GM19328 (cell line): ENCODE results near the gene NUP98.

Source experiments
- ATAC-seq: cut with Tn5 transposase; IDR thresholded peaks from one replicate; pipeline ENCODE4 v1.9.1; 2021; ENCODE audit warnings: mild to moderate bottlenecking, moderate library complexity; ENCODE audit not compliant: unreplicated experiment

Gene NUP98

GRCh38 chr11:3797329-3798090 is at the start of gene NUP98:
NUP98 (minus strand) TSS chr11:3797554; CDS start chr11:3782117, 15,437 bp downstream.
- peak; percentile 96 for ATAC-seq

DNA sequence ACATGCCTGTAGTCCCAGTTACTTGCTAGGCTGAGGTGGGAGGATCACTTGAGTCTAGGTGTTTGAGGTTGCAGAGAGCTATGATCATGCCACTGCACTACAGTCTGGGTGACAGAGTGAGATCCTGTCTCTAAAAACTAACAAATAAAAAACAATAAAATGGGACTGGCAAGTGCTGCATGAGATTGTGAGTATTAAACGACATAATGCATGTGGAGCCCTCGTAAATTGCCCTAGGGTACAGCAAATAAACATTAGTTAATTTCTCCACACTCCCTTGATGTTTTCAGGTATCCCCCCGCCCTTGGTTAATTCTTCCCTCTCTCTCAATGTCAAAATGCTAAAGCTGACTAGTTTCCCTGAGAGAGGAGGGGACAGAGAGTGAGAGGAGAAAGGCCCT is 48.3 kb upstream of the NUP98 start:
- ATAC-seq = no peak

- ATAC-seq = no peak
Measured at GRCh38 chr11:3845246-3845645, 47.9 kb upstream of the NUP98 start.

GRCh38 chr11:3843326-3843725 is 46.0 kb upstream of the NUP98 start:
- no peak for ATAC-seq

GRCh38 chr11:3841426-3842350 is 44.3 kb upstream of the NUP98 start:
- ATAC-seq = peak; percentile 47

DNA sequence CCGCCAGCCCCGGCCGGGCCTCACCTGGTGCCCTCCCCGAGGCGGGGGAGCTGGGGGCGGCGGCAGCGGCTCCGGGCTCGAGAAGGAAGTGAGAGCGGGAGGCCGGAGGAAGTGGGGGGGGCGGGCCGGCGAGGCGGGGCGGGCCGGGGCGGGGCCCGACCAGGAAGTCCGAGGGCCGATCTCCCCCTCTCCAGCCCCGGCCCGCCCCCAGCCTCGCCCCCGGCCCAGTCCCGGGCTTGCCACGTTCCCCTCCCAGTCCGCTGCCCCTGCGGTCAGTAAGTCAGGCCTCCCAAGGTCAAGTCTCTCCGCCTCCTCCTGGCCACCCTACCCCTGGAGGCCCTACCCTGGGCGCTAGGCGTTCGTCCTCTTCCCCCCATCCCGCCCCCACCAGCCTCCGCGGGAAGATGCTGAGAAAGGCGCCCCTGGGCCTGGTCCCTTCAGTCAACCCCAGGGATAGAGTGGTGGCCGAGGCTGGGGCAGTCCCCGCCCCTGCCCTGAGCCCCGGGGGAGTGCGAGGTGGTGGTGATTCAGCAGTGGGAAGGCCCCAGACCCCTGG is 43.6 kb upstream of the NUP98 start, which contains the start of gene RHOG:
Gene RHOG (minus strand): TSS at position 90 of the 556 bp plus-strand sequence. CDS start 12,821 bp downstream, outside the sequence.
- peak; percentile 35 for ATAC-seq

DNA sequence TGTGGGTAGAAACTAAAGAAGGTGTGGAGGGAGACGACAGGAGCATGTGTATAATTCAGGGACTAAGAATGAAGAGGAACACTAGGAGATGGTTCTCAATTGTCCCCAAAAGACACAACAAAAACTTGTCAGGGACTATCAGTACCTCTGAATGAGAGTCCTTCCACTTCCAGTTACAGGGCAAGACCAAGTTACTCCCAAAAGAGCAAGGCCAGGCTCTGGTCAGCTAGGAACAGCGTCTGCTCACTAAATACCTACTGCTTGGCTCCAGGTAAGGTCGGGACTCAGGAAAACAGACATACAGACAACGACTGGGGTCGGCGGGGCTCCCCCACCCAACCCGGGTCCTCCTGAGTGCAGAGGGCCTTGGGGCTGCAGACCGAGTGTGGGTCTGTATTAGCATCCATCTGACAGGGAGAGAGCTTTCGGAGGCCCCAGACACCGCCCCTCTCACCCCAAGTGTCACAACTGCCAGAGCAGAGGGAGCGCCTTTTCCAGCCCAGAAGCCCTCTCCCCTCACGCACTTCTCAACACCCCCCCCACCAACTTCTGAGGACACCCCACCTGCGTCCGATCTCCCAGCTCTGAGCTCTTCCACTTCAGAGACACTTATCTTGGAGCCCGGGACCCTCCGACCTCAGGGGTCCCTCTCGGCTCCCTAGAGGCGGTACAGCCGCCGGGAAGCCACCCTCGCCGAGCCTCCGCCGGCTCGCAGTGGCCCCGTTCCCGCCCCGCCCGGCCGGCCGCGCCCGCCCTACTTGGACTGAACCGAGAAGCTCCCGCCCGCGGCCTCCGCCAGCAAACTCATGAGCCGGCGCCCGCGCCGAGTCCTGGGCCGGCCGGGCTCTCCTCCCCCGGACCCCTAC is 42.9 kb upstream of the NUP98 start:
- ATAC-seq = peak; percentile 14

DNA sequence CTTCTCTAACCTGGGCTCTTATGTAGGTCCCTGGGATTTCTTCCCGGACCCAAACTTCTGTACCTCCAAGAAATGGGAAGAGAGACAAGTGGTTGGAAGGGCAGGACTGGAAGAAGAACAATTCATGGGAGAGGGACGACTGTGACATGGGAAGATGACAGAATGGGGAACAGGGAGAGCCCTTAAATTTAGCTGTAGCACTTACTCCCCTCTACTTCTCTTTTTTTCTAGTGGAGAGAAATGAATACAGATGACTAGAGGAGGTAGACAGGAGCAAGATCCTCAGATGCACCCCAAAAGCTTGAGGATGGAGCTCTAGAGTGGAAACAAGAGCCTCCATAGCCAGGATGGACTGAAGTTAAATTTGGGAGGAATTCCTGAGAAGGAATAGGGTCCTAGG is 41.1 kb upstream of the NUP98 start:
- ATAC-seq = no peak

DNA sequence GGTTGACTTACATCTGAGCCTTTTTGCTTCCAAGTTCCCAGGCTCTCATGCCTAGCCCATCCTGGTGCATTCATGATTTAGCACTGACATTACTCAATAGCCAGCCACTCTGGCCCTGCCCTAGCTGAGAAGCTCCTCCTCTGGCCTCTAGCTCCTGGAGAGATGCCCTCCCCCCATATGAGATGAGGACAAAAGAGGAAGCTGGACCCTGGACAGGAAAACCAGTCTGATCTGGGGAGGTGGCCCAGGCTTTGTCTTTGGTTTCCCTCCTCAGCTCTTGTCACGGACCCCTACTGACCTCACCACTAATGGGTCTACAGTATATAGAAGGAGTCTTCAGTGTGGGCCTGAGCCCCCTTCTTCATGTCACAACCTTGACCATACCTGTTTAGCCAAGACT is 40.4 kb upstream of the NUP98 start:
- no peak for ATAC-seq

DNA sequence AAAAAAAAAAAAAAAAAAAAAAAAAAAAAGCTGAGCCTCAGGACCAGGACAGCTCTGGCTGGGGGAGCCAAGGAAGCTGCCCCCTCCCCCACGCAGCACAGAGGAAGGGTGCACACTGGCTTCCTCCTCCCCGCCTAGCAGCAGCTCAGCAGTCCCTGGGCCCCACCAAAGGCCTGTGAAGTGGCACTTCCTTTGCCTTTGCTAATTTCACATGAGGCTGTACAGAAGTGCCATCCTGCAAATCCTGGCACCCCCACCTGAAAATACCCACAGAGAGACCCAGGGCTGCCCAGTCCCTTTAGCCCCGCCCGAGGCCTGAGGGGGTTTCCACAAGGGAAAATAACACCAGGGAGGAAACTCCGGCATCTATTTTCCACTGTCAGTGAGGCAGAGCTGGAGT is 39.5 kb upstream of the NUP98 start:
- ATAC-seq = no peak

DNA sequence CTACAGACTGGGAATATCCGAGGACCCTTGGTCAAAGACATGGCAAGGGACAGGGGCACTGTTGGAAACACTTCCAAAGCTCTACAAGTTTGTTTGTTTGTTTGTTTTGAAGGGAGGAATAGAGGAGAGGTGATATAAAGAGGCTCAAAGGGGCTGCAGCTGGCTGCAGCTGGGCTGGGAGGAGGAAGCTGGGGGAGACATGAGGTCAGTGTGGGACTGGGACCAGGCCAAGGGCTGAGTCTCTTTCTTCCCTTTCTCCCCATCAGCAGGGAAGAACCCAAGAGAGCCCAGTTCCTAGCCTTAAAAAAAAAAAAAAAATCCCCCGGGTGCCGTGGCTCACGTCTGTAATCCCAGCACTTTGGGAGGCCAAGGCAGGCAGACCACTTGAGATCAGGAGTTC is 38.4 kb upstream of the NUP98 start:
- ATAC-seq = no peak

- no peak for ATAC-seq
Measured at GRCh38 chr11:3834664-3835461, 37.5 kb upstream of the NUP98 start.

DNA sequence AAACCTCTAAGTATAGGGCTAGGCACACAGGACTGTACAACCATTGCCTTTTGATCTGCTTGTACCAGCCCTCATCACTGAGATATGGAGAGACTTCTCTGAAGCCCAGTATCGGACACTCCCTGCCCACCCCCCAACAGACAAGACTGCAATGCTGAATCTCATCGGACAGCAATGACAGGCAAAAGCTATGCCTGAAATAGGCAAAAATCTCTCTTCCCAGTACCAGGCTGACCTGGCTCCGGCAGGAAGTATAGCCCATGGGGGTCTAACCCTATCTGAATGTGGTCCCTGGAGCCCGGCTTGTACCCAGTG is 37.0 kb upstream of the NUP98 start:
- ATAC-seq = no peak

DNA sequence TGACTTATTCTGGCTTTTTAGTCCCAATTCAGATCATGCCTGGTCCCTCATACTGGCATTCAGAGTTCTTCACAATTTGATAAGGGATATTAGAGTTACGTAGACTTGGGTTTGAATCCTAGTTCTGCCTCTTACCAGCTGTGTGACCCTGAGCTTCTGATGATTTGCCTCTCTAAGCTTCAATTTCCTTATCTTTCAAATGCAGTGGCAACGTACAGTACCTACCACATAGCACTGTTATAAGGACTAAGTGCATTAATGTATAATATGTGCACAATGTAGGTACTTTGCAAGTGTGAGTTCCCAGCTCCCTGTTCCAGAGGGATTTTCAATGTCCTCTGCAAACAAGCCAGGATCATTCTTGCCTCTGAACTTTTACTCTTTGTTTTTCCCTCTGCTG is 36.1 kb upstream of the NUP98 start:
- ATAC-seq = no peak

- no peak for ATAC-seq
Measured at GRCh38 chr11:3832816-3833215, 35.5 kb upstream of the NUP98 start.

DNA sequence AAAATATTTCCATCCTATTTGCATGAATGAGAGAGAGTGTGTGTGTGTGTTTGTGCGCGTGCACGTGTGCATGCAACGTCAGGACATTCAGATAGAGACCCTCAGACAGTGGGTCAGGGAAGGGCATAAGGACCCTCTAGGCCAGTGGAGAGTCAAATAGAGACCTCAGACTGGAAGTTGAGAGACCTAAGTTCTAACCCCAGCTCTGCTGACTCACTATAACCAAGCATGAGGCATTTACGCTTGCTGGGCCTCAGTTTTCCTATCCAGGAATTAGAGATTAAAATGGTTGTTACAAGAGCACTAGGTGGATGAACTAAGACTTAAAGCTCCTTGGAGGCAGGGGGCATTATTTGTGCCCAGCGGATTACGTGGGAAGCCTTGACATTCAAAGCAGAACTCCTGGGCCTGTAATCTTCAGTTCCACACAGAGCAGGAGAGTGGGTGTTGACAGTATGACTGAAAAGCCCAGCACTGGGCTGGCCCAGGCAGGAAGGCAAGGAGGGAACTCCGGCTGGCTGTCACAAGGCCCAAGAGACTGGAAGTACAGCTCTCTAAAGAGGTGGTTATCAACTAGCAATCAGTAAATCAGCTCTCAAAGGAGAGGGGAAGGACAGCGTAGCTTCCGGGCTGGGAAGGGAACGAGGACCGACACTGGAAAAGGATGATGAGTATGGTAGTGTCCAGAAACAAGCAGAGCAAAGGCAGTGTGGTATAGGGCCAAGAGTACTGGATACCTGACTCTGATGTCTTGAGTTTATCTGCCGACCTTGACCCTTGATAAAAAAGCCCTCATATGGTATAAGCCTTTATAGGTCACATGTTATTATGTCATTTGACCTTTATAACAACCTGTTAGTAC is 34.3 kb upstream of the NUP98 start:
- no peak for ATAC-seq

GRCh38 chr11:3830730-3831129 is 33.4 kb upstream of the NUP98 start:
- no peak for ATAC-seq

GRCh38 chr11:3830088-3830487 is 32.7 kb upstream of the NUP98 start:
- ATAC-seq = no peak
